ENCODE data around the gene HLA-B. TPM values are rescaled to one million over a fixed set of nuclear protein-coding genes. Genes with fewer than 3 reads are reported as not detected.

HLA-B gene
- total RNA-seq, 6 experiments from 2014 or later: 232 to 1,122 (median 585) TPM

DNA sequence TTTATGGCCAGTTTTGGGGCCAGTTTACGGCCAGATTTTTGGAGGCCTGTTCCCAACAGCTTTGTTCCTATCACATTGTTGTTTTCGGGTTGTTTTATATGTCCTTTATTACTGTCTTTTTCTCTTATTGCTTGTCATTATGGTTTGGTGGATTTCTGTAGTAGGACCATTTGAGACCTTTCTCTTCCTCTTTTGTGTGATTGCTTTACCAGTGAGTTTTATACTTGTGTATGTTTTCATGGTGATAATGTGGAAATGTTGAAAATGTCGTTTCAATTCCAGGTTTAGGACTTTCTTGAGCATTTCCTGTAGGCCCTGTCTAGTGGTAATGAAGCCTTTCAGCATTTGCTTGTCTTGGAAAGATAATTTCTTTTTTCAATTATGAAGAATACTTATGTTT, 17.8 kb downstream of the HLA-B start:
- Histone ChIP-seq H3K27me3 (no peaks in the 10 kb centered on the region), H3K27ac (no peak overlapping the region), H3K4me1 (no peaks in the 10 kb centered on the region), H3K4me3 (no peak overlapping the region), H3K9me3 (no peaks in the 10 kb centered on the region), H3K36me3 (no peaks in the 10 kb centered on the region)
- ATAC-seq (no peak), DNase-seq (no peak)
- intact Hi-C loops (cut with DNase I): no loop called here
- TF ChIP-seq, protein P1, sequence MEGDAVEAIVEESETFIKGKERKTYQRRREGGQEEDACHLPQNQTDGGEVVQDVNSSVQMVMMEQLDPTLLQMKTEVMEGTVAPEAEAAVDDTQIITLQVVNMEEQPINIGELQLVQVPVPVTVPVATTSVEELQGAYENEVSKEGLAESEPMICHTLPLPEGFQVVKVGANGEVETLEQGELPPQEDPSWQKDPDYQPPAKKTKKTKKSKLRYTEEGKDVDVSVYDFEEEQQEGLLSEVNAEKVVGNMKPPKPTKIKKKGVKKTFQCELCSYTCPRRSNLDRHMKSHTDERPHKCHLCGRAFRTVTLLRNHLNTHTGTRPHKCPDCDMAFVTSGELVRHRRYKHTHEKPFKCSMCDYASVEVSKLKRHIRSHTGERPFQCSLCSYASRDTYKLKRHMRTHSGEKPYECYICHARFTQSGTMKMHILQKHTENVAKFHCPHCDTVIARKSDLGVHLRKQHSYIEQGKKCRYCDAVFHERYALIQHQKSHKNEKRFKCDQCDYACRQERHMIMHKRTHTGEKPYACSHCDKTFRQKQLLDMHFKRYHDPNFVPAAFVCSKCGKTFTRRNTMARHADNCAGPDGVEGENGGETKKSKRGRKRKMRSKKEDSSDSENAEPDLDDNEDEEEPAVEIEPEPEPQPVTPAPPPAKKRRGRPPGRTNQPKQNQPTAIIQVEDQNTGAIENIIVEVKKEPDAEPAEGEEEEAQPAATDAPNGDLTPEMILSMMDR (IDR thresholded peaks at IDR 0.05): no peak
- TF ChIP-seq POLR2A (IDR thresholded peaks at IDR 0.05): no peak
- WGBS (ENCODE audit: insufficient coverage, low coverage, low lambda C conversion rate, missing lambda C conversion rate): 0% methylated on average over 2 of the region's 3 CpGs

DNA sequence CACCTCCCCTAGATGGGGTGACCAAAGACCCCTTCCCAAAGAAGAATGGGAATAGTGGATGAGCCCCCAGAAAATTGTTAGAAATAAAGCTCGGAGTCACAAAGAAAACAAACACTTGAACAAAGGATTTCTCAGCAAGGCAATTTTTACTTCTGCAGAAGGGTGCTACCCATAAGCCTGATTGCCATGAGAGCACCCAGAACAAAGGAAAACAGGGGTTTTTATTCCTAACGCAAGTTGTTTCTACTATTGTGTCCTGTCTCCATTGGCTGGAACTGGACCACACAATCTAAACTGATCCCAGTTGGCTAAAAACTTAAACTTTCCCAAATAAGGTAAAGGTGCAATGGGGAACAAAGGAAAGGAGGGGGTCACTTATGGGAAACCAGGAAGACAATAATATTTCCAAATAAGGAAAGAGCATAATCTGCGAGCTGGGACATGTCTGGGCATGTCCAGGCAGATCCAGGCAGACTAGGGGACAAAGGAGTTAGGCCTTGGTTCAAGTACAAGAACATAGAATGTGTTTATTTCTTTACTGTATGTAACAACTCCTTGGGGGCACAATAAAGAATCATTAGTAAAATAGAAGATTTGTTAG, 20.0 kb downstream of the HLA-B start:
- 45% methylated on average over 3 of the region's 3 CpGs for WGBS (ENCODE audit: insufficient coverage, low coverage, low lambda C conversion rate, missing lambda C conversion rate)
- DNase-seq (no peak), ATAC-seq (no peak)
- no peaks in the 10 kb centered on the region for H3K4me1 ChIP-seq
- H3K36me3 ChIP-seq: no peaks in the 10 kb centered on the region
- no peak overlapping the region for H3K4me3 ChIP-seq
- no peaks in the 10 kb centered on the region for H3K27me3 ChIP-seq
- no peaks in the 10 kb centered on the region for H3K9me3 ChIP-seq
- intact Hi-C loops (cut with DNase I): no loop called here
- TF ChIP-seq, protein P1 (IDR thresholded peaks at IDR 0.05): no peak
- TF ChIP-seq POLR2A (IDR thresholded peaks at IDR 0.05): no peak
- H3K27ac ChIP-seq: no peak overlapping the region

DNA sequence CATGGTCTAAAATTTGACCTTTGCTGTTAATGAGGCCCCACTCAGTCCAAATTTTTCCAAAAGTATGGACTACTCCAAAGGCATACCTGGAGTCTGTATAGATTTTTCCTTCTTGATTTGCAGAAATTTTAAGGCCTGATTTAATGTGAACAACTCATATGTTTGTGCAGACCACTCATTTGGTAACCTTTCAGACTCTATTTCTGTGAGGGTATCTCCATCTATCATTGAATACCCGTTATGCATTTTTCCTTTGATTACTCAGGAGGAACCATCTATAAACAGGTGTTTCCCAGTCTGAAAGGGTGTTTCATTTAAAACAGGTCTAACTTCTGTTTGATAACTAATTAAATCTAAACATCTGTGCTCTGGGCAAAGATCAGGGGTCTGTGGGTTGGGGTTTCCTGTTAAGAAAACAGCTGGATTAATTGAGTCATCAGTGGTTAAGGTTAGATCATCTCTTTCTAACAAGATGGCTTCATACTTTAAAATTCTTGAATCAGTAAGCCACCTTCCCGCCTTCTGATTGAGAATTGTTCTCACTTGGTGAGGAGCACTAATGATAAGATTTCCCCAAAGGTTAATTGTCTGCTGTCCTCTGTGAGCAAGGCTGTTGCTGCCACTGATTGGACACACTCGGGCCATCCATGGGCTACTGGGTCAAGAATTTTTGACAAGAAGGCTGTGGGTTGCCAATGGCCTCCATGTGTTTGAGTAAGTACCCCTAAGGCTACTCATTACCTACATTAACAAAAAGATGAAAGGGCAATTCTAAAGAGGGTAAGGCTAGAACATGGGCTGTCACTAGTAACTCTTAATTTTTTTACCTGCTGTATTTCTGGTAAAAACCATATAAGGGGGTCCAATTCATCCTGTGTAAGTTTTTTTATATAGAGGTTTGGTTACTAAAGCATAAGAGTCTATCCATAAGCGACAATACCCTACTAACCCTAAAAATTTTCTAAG, 24.1 kb downstream of the HLA-B start:
- Histone ChIP-seq H3K27ac (no peak overlapping the region), H3K36me3 (no peaks in the 10 kb centered on the region), H3K4me3 (no peak overlapping the region), H3K9me3 (no peaks in the 10 kb centered on the region), H3K27me3 (no peaks in the 10 kb centered on the region), H3K4me1 (no peaks in the 10 kb centered on the region)
- intact Hi-C loops (cut with DNase I): no loop called here
- no peak for DNase-seq
- 11% methylated on average over 4 of the region's 4 CpGs for WGBS (ENCODE audit: insufficient coverage, low coverage, low lambda C conversion rate, missing lambda C conversion rate)
- TF ChIP-seq, protein P1 (IDR thresholded peaks at IDR 0.05): no peak
- TF ChIP-seq POLR2A (IDR thresholded peaks at IDR 0.05): no peak
- ATAC-seq: no peak

DNA sequence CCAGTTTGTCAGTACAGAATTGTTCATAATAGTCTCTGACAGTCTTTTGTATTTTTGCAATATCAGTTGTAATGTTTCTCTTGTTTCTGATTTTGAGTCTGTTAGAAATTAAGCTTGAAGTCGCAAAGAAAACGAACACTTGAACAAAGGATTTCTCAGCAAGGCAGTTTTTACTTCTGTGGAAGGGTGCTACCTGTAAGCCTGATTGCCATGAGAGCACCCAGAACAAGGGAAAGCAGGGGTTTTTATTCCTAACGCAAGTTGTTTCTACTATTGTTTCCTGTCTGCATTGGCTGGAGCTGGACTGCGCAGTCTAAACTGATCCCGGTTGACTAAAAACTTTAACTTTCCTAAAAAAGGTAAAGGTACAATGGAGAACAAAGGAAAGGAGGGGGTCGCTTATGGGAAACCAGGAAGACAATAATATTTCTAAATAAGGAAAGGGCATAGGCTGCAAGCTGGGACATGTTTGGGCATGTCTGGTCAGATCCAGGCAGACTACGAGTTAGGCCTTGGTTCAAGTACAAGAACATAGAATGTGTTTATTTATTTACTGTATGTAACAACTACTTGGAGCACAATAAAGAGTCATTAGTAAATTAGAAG, 28.5 kb downstream of the HLA-B start:
- H3K4me1 ChIP-seq: no peaks in the 10 kb centered on the region

More for the DNA sequence above, 28.5 kb downstream of the HLA-B start:
- 0% methylated on average over 2 of the region's 7 CpGs for WGBS (ENCODE audit: insufficient coverage, low coverage, low lambda C conversion rate, missing lambda C conversion rate)
- Histone ChIP-seq H3K27ac (no peak overlapping the region), H3K27me3 (no peaks in the 10 kb centered on the region), H3K9me3 (no peaks in the 10 kb centered on the region), H3K36me3 (no peaks in the 10 kb centered on the region), H3K4me3 (no peak overlapping the region)
- ATAC-seq: no peak
- intact Hi-C loops (cut with DNase I): no loop called here
- no peak for DNase-seq
- TF ChIP-seq POLR2A (IDR thresholded peaks at IDR 0.05): no peak
- TF ChIP-seq, protein P1 (IDR thresholded peaks at IDR 0.05): no peak

Measured in right lobe of liver (tissue), 6 donors.